8988T (cell line): Measurements from ENCODE around the gene P2RX1.
"Not testable (repeated sequence)": the region's sequence is repeated elsewhere in the genome, so short reads cannot be mapped to it uniquely, and the experiment has no call there.

ENCODE experiments used
- DNase-seq: peaks from one replicate; pipeline ENCODE4 v3.0.0; 2011

Gene P2RX1

DNA sequence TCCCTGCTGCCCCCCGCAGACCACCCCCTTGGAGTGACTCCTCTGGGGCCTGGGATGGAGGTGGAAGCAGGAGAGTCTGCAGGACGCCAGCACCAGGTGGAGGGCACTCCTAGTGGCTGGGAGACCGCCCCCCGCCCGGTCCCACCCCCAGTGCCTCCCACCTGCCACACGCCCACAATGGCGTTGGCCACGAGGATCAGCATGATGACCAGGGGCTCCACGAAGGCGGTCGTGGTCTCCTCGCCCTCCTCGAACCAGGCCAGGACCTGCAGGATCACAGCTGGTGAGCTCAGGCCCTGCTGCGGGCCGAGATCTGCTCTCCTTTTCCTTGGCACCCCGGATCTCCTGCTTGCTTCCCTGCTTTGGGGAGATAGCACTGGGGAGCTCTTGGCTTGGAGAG is 35.2 kb upstream of the P2RX1 start:
- no peak for DNase-seq

- DNase-seq: no peak
These were observed 34.7 kb upstream of the P2RX1 start for GRCh38 chr17:3951003-3951402.

DNA sequence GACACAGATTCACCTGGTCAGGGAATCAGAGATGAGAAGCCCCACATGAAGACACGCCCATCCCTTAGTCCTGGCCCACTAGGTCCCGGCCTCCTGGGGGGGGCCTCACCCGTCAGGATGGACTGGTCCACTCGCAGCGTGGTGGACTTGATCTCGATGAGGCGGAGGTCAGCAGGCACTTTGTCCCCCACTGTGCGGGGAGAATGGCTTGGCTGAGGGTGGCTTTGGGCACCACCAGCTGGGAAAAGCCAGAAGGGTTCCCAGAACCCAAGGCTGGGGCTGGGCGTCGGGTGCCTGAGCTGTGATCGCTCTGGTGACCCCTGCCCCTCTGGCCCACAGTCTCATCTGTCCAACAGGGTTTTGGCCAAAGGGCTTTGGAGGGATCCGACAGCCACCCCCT is 34.3 kb upstream of the P2RX1 start:
- DNase-seq: no peak

GRCh38 chr17:3949418-3949817 is 33.2 kb upstream of the P2RX1 start:
- DNase-seq: no peak

- not testable (repeated sequence) for DNase-seq
These were observed 32.3 kb upstream of the P2RX1 start for GRCh38 chr17:3948551-3948950.

DNA sequence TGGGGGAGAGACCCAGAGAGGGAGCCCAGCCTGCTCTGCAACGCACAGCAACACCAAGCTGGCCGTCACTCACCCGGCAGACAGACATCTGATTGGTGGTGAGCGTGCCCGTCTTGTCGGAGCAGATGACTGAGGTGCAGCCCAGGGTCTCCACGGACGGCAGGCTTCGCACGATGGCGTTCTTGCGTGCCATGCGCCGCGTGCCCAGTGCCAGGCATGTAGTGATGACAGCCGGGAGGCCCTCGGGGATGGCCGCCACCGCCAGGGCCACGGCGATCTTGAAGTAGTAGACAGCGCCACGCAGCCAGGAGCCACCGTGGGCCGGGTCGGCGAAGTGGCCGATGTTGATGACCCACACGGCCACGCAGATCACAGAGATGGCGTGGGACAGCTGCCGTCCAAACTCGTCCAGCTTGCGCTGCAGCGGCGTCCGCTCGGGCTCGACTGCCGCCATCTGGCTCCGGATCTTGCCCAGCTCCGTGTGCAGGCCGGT is 31.1 kb upstream of the P2RX1 start:
- no peak for DNase-seq

- DNase-seq: no peak
These were observed 30.5 kb upstream of the P2RX1 start for GRCh38 chr17:3946711-3947235.

DNA sequence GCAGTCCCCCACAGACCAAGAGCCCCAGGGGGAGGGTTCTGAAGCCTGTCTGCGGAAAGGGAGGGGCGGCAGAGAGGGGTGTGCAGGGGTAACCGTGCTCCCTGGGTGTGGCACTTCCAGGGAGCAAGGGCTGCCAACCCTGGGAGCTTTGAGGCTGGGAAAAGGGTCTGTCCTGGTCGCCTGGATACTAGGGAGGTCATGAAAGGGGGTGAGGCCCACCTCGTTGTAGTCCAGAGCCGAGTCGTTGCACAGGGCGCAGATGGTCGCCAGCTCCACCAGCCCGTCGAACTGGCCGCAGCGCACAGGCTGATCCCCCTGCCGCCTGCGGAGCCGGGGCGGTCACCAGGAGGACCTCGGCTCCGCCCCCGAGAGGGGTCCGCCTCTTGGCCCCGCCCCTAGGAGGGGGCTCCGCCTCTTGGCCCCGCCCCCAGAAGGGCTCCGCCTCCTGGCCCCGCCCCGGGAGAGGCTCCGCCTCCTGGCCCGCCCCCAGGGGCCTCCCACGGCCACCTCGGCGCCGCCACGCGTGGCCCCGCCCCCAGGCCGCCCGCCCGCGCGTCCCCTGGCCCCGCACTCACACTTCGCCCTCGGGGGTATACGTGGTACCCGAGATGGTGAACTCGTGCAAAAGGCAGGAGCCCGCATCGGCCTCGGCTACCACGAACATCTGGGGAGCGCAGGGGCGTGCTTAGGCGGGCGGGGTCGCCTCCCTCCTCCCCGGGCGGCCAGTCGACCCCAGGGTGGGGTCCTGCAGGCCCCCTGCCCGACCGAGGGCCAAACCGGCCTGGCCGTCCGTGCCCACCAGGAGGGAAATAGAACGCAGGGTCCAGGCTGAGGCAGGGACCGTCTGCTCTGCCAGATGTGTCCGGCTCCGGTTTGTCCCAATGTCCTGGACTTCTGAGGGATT is 28.5 kb upstream of the P2RX1 start:
- peak; percentile 61 for DNase-seq

DNA sequence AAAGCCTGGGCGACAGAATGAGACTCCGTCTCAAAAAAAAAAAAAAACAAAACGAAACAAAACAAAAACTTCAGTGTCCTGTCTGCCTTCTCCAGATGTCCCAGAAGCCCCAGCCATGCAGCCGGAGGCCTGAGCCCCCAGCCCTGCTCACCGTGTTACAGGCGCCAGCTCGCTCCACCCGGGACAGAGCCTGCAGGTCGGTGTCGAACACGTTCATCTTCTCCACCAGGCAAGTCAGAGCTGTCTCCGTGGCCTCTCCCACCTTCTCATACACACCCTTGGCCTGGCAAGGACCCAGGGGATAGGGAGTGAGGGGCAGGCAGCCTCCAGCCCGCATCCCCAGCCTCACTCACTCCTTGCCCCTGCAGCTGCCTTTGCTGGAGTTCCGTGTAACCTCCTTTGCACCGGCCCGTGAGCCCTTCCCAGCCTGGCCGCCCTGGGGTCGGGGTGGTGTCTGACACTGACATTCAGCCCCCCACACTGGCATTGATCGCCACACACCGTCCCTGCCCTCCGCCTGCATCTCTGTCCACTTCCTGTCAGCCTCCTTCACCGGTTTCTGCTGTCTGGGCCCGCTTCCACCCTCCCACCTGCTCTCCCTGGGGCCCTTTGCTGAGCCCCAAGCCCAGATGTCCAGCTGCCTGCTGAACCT is 27.1 kb upstream of the P2RX1 start:
- DNase-seq: no peak

GRCh38 chr17:3940965-3941698 is 24.9 kb upstream of the P2RX1 start:
- no peak for DNase-seq

DNA sequence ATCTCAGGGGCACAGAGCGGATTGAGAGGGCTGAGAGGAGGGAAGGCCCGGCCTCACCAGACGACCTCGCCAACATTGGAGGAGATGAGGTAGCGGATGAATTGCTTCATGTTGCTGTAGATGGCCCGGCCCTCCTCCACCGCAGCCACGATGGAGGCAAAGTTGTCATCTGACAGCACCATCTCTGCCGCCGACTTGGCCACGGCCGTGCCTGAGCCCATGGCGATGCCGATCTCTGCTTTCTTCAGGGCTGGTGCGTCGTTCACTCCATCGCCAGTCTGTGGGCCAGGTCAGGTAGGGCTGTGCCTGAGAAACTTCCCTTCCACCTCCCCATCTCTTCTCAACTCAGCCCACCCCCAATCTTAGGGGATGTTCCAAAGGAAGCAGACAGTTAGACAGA is 21.1 kb upstream of the P2RX1 start:
- DNase-seq: no peak

DNA sequence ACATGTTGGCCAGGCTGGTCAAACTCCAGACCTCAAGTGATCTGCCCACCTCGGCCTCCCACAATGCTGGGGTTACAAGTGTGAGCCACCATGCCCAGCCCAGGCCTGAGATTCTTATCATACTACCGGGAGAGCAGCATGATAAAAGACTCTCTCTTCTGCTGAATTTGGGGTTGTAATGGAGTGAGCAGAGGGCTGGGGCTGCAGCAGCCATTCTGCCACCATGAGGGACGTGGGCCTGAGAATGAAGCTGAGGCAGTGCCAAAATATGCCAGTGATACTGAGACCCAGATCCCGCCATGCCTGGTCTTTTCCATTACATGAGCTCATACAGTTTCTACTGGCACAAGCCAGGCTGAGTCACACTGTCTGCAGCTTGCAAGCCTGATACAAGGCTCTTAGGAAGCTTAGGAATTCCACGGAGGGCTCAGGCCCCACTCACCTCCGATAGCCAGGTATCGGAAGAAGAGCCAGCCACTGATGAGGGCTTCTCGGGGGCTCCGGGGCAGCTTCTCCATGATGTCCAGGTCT is 19.6 kb upstream of the P2RX1 start:
- DNase-seq: no peak

DNA sequence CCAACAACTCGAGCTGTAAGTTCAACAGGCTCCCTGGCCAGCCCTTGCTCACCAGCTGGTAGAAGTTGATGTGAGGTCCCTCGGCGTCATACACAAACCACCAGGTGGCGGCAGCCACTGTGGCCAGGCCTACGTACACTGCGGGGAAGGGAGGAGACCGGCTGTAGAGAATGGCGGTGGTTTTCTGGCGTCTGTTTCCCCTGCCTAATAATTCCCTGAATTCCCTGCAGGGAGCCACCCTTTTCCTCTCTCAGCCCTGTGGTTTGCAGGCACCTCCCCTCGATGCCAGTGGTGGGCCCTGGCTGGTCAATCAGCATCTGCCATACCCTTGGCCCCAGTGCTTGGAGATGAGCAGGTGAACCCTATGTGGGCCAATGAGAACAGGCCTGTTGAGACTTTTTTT is 18.9 kb upstream of the P2RX1 start:
- DNase-seq: peak; percentile 88

- DNase-seq: no peak
These were observed 13.5 kb upstream of the P2RX1 start for GRCh38 chr17:3929764-3930163.

DNA sequence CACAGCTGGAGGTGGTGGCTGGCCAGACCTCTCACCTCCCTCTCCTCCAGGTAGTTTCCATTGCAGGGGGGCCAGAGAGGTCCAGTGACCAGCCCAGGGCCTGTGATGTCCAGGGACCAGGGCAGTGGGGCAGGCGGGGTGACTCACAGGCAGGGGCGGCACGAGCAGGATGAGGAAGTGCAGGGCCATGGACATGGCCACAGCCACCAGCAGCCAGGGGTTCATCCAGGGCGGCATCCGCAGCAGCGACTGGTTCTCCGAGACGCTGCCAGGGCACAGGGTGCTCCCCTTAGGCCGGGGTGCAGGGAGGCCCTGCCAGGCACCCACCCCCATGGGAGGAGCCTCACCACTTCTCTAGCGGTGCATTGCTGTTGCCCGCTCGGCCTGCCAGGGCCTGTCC is 12.9 kb upstream of the P2RX1 start:
- DNase-seq: no peak

GRCh38 chr17:3928406-3928805 is 12.1 kb upstream of the P2RX1 start:
- no peak for DNase-seq

DNA sequence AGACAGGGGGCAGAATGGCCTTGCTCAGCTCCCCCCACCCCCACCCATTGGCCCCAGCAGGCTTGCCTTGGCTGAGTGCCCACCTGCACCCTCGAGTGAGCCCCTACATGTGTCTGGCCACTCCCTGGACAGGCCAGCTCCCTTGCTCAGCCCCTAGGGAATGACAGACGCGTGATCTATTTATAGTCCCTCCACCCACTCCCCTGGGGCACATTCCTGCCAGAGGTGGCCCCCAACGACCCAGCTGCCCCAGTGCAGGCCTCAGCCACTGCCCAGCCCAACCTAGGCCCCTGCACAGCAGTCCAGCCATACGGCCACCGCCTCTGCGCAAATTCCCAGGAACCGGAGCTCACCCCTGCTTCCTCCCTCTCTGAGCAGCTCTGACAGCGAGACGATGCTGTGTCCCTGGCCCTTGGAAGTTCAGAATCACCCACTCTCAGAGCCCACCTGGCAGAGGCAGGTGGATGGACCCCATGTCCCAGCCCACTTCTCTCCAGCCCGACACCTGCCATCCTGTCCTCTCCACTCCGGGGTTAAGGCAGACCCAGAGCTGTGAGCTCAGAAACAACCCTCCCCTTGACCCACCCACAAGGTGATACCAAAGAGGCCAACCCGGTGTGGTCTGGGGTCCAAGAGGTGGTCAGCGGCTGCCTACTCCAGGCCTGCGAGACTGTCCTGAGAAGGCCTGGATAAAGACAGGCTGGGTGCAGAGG is 11.5 kb upstream of the P2RX1 start:
- DNase-seq: no peak

DNA sequence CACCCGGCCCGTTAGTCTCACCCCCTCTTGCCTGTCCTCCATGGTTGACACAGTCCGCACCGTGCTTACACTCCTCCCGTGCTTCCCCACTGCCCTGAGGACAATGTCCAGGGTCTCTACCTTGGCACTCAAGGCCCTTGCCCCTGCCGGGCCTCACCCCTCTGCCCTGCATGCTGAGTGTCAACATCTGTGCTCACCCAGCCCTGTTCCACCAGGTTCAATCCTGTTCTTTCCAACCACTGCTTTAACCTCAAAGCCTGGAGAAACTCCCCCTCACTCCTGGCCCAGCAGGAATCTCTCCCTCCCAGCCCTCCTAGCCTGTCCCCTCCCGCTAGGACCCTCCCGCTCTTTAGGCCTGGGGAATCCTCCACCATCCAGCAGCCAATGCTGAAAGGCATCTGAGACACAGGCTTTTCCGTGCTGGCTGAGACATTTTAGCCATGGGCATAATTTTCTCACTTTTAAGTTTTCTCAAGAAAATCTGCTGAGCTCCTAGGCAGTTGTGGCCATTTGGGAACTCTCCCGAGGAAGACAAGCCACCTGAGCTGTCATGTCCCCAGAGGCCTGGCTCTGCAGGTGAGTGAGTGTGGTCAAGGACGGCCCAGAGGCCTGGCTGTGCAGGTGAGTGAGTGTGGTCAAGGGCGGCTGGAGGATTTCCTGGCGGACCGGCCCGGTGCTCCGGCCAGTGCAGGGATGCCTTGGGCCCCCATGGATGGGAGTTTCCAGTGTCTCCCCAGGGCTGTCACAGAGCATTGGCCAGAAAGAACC is 10.8 kb upstream of the P2RX1 start:
- no peak for DNase-seq

GRCh38 chr17:3925684-3926485 is 9.6 kb upstream of the P2RX1 start:
- no peak for DNase-seq

GRCh38 chr17:3924512-3925350 is 8.5 kb upstream of the P2RX1 start:
- no peak for DNase-seq
